Activated naive CD8-positive, alpha-beta T cell treated with anti-CD3 and anti-CD28 coated beads, Interleukin-2, amount 10 ng/mL, durations not matched to agents 7 days and 5 days (primary cell): ENCODE results near the gene SORBS2. TPM values are rescaled to one million over a fixed set of nuclear protein-coding genes. Genes with fewer than 3 reads are reported as not detected.

Experiments
- ATAC-seq: fragments of 150-1000 bp; cut with Tn5 transposase; one replicate; pipeline ENCODE4 v1.10.0; 2021; ENCODE audit warnings: low read depth, moderate library complexity
- POLR2A ChIA-PET: fragments of 350-600 bp; sonication (Branson Sonifier 250); formaldehyde crosslinking; loops from one replicate; lab custom pipeline; 2021; ENCODE audit warnings: antibody characterized with exemption; lab: Charles Lee
- DNase-seq: peaks from one replicate; pipeline ENCODE4 v3.0.0; 2021
- H3K27ac Mint-ChIP-seq: one replicate; pipeline ENCODE4 v1.8.0; 2022; ENCODE audit warnings: mild to moderate bottlenecking, mixed read lengths
- H3K27me3 Mint-ChIP-seq: one replicate; pipeline ENCODE4 v1.8.0; 2022; ENCODE audit warnings: mild to moderate bottlenecking, moderate library complexity, mixed read lengths
- H3K36me3 Mint-ChIP-seq: one replicate; pipeline ENCODE4 v1.8.0; 2021; ENCODE audit warnings: mild to moderate bottlenecking, mixed read lengths
- H3K4me1 Mint-ChIP-seq: one replicate; pipeline ENCODE4 v1.8.0; 2021; ENCODE audit warnings: mixed read lengths
- H3K4me3 Mint-ChIP-seq: one replicate; pipeline ENCODE4 v1.8.0; 2022; ENCODE audit warnings: mild to moderate bottlenecking, moderate library complexity, mixed read lengths
- H3K9me3 Mint-ChIP-seq: one replicate; pipeline ENCODE4 v1.8.0; 2021; ENCODE audit warnings: mixed read lengths
- total RNA-seq, 2 experiments: library from RNA; stranded (reverse); gene quantifications; one replicate each; pipeline ENCODE4 v1.2.3, GENCODE V29; 2021

Gene SORBS2
- total RNA-seq, 2 experiments from 2014 or later: not detected

DNA sequence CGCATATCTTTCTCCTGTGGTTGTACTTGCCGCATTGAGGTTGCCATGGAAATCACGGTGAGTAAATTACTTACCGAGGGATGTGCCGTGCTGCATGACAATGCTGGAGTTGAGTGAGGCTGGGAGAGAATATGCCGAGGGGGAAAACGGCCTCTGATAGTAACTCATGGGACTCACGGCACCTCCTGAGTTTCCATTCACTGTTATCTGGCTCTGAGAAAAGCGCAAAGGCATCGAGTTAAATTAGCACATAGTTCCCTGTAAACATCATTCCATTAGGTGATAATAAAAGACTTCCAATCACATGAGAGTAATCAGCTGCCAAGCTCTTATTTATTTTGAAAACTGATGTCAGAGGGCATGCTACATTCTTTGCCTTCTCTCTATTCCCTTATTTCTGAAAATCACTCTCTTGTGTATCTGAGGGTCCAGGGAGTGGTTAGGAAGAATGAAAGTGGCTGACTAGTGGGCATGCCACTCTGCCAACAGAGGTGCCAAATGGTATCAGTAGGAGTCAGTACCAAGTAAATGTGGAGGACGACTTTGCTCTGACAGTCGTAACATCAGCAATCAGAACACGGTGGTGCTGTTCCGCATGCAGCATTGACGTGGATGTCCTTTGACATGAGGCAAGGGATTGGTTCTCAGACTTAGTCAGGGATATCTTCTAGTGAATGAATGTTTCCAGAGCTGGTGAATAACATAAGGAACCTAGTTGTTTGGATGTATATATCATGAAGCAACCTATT is 149.8 kb downstream of the SORBS2 start:
- no peak overlapping the region for H3K4me3 Mint-ChIP-seq
- H3K27me3 Mint-ChIP-seq: no peaks in the 10 kb centered on the region
- H3K27ac Mint-ChIP-seq: no peak overlapping the region
- H3K9me3 Mint-ChIP-seq: no peaks in the 10 kb centered on the region
- POLR2A ChIA-PET: no interaction called here
- no peak for ATAC-seq
- H3K4me1 Mint-ChIP-seq: no peaks in the 10 kb centered on the region
- H3K36me3 Mint-ChIP-seq: no peaks in the 10 kb centered on the region
- no peak for DNase-seq

DNA sequence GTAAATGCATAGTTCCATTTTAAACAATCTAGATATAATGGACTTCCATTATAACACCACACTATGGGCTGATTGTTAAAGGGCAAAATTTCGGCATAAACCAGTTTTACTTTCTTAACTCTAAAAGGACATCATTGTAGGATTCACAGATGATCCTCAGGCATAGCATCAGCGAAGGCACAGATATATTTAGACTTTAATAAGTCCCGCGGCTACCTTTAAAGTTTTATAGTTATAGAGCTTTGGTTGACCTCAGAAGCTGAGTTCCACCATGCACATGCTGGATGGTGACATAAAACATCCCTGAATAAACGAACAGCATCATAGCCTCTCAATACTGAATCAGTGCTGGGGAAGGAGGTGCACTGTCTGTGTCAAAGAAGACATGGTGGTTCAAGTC is 151.7 kb downstream of the SORBS2 start:
- ATAC-seq: no peak
- Mint-ChIP-seq H3K36me3 (no peaks in the 10 kb centered on the region), H3K27me3 (peaks cover 2% of the 10 kb centered on the region), H3K4me3 (no peak overlapping the region), H3K4me1 (no peaks in the 10 kb centered on the region), H3K27ac (no peak overlapping the region), H3K9me3 (no peaks in the 10 kb centered on the region)
- POLR2A ChIA-PET: no interaction called here
- DNase-seq: no peak

GRCh38 chr4:185657699-185658098 is 154.3 kb downstream of the SORBS2 start:
- H3K4me1 Mint-ChIP-seq: no peaks in the 10 kb centered on the region
- DNase-seq: no peak
- peaks cover 2% of the 10 kb centered on the region for H3K27me3 Mint-ChIP-seq
- POLR2A ChIA-PET: no interaction called here
- no peaks in the 10 kb centered on the region for H3K9me3 Mint-ChIP-seq
- H3K4me3 Mint-ChIP-seq: no peak overlapping the region
- no peak for ATAC-seq
- no peaks in the 10 kb centered on the region for H3K36me3 Mint-ChIP-seq
- H3K27ac Mint-ChIP-seq: no peak overlapping the region

DNA sequence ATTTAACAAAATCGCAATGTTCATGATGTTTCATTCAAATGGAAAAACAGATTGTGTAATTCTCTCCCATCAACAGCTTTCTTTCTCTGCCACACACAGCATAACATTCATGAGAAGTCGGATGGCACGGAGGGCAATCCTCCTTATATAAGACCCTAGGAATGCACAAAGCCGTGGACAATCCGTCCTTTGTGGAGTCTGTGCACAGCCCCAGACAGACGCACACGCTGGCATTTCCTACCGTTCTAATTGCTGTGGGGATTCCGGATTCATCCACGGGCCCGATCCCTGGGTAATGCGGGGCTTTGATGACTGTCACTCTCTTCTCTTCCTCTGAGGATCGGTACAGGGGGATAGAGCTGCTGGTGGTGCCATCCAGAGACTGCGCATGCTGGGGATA is 154.8 kb downstream of the SORBS2 start:
- ATAC-seq (no peak), DNase-seq (no peak)
- Mint-ChIP-seq H3K36me3 (no peaks in the 10 kb centered on the region), H3K4me1 (no peaks in the 10 kb centered on the region), H3K27ac (no peak overlapping the region), H3K9me3 (no peaks in the 10 kb centered on the region), H3K4me3 (no peak overlapping the region), H3K27me3 (peaks cover 2% of the 10 kb centered on the region)
- POLR2A ChIA-PET: no interaction called here

DNA sequence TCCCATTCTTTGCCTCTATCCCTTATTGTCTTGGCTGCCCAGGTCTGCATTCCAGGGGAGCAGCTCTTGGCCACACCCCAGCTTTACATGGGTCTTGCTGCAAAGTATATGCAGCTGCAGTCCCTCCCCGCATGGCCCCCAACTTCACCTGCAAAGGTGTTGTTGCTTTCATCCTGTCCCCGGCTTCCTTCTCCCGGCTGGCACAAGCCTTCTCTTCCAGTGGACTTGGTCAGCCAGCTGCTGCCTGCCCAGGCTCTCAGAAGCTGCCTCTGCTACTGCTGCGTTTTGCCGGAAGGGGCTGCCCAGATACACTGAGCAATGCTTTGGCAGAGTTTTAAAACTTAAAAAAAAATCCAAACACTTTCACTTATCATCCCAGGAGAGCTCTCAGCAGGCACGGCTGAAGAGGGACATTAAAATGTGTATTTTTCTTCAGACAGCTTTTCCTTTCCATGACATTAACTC is 155.5 kb downstream of the SORBS2 start:
- no peak overlapping the region for H3K27ac Mint-ChIP-seq
- H3K36me3 Mint-ChIP-seq: no peaks in the 10 kb centered on the region
- no peaks in the 10 kb centered on the region for H3K4me1 Mint-ChIP-seq
- peaks cover 2% of the 10 kb centered on the region for H3K27me3 Mint-ChIP-seq
- H3K4me3 Mint-ChIP-seq: no peak overlapping the region
- DNase-seq (no peak), ATAC-seq (no peak)
- POLR2A ChIA-PET: no interaction called here
- H3K9me3 Mint-ChIP-seq: no peaks in the 10 kb centered on the region

GRCh38 chr4:185654965-185655554 is 156.9 kb downstream of the SORBS2 start:
- peaks cover 2% of the 10 kb centered on the region for H3K27me3 Mint-ChIP-seq
- no peaks in the 10 kb centered on the region for H3K4me1 Mint-ChIP-seq
- ATAC-seq (no peak), DNase-seq (no peak)
- no peak overlapping the region for H3K4me3 Mint-ChIP-seq
- POLR2A ChIA-PET: no interaction called here
- no peaks in the 10 kb centered on the region for H3K36me3 Mint-ChIP-seq
- no peak overlapping the region for H3K27ac Mint-ChIP-seq
- no peaks in the 10 kb centered on the region for H3K9me3 Mint-ChIP-seq

GRCh38 chr4:185654311-185654710 is 157.7 kb downstream of the SORBS2 start:
- no peak overlapping the region for H3K27ac Mint-ChIP-seq
- no peaks in the 10 kb centered on the region for H3K4me1 Mint-ChIP-seq

DNA sequence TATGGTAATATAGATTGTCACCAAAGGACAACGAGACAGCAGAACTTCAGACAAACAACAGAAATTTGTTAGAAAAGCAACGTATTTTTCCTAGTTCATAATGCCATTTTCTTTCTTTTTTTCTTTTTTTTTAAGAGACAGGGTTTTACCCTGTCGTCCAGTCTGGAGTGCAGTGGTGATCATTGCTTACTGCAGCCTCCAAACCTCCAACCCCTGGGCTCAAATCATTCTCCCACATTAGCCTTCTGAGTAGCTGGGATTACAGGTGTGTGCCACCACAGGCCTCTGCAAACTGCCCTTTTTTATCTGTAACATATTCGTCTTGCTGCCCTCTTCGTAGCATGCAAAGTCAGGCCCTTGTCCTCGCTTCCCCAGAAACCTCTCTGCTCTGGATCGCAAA is 160.1 kb downstream of the SORBS2 start:
- POLR2A ChIA-PET: no interaction called here
- Mint-ChIP-seq H3K27me3 (peaks cover 7% of the 10 kb centered on the region), H3K4me3 (no peak overlapping the region), H3K36me3 (no peaks in the 10 kb centered on the region), H3K27ac (no peak overlapping the region), H3K4me1 (no peaks in the 10 kb centered on the region), H3K9me3 (no peaks in the 10 kb centered on the region)
- ATAC-seq: no peak
- DNase-seq: no peak

More at GRCh38 chr4:185654311-185654710, 157.7 kb downstream of the SORBS2 start:
- Mint-ChIP-seq H3K36me3 (no peaks in the 10 kb centered on the region), H3K4me3 (no peak overlapping the region), H3K27me3 (peaks cover 2% of the 10 kb centered on the region), H3K9me3 (no peaks in the 10 kb centered on the region)
- DNase-seq (no peak), ATAC-seq (no peak)
- POLR2A ChIA-PET: no interaction called here

DNA sequence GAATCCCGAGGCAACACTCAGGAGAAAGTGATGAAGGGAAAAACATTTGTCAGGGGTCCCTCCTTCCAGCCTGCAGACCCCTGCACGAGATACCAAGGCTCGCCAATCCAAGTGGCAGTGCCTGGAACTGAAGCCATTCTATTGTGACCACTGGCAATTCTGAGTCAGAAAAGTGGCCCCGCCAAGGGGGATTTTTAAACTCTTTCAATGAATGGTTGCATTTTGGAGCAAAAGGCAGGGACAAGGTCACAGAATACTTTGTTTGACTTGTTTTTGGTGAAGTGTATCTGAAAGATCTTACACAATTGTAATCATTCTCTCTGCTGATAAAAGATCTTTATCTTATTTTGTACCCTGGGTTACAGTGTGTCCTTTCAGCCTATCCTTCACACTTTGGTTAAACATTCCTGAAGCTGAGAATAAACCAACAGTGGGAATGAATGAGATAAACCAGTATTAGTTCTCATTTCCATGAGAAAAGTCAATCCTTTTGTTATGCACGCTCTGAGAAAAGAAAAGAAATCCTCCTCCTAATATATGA is 160.8 kb downstream of the SORBS2 start:
- H3K27me3 Mint-ChIP-seq: peaks cover 5% of the 10 kb centered on the region
- no peaks in the 10 kb centered on the region for H3K9me3 Mint-ChIP-seq
- H3K4me3 Mint-ChIP-seq: no peak overlapping the region
- no peak for ATAC-seq
- POLR2A ChIA-PET: no interaction called here
- no peak for DNase-seq
- H3K27ac Mint-ChIP-seq: no peak overlapping the region
- no peaks in the 10 kb centered on the region for H3K36me3 Mint-ChIP-seq
- H3K4me1 Mint-ChIP-seq: no peaks in the 10 kb centered on the region

GRCh38 chr4:185648631-185649030 is 163.4 kb downstream of the SORBS2 start:
- Mint-ChIP-seq H3K36me3 (no peaks in the 10 kb centered on the region), H3K4me3 (no peak overlapping the region), H3K4me1 (no peaks in the 10 kb centered on the region), H3K27ac (no peak overlapping the region), H3K27me3 (peaks cover 12% of the 10 kb centered on the region), H3K9me3 (no peaks in the 10 kb centered on the region)
- POLR2A ChIA-PET: no interaction called here
- DNase-seq (no peak), ATAC-seq (no peak)

- no peaks in the 10 kb centered on the region for H3K4me1 Mint-ChIP-seq
- no peaks in the 10 kb centered on the region for H3K9me3 Mint-ChIP-seq
- POLR2A ChIA-PET: no interaction called here
- no peak for DNase-seq
- ATAC-seq: no peak
- H3K27ac Mint-ChIP-seq: no peak overlapping the region
- H3K27me3 Mint-ChIP-seq: peaks cover 23% of the 10 kb centered on the region
- H3K36me3 Mint-ChIP-seq: no peaks in the 10 kb centered on the region
- no peak overlapping the region for H3K4me3 Mint-ChIP-seq
Observed at GRCh38 chr4:185645403-185645802, 166.6 kb downstream of the SORBS2 start.

DNA sequence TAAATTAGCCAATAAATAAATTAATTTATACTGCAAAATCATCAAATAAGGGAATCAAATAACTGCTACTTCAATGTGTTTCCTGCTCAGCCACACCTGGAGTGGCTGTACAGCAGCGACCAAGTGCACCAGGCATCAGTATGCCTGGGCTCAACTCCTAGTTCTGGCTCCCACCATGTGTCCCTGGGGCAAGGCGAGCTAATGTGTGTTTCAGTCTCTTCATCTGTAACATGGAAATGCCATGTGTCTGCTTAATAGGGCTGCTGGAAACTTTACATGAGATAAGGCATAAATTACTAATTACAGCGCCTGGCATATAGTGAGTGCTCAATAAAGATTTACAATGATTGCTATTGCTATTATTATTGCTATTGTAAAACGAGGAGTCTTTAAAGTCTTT is 167.6 kb downstream of the SORBS2 start:
- DNase-seq: no peak
- no peaks in the 10 kb centered on the region for H3K36me3 Mint-ChIP-seq
- no peak overlapping the region for H3K27ac Mint-ChIP-seq
- H3K9me3 Mint-ChIP-seq: no peaks in the 10 kb centered on the region
- H3K4me1 Mint-ChIP-seq: no peaks in the 10 kb centered on the region
- no peak for ATAC-seq
- POLR2A ChIA-PET: no interaction called here
- peaks cover 27% of the 10 kb centered on the region for H3K27me3 Mint-ChIP-seq
- H3K4me3 Mint-ChIP-seq: no peak overlapping the region

GRCh38 chr4:185642907-185643306 is 169.1 kb downstream of the SORBS2 start:
- Mint-ChIP-seq H3K9me3 (no peaks in the 10 kb centered on the region), H3K4me3 (no peak overlapping the region), H3K27ac (no peak overlapping the region), H3K36me3 (no peaks in the 10 kb centered on the region), H3K27me3 (peaks cover 39% of the 10 kb centered on the region), H3K4me1 (peaks cover 2% of the 10 kb centered on the region)
- POLR2A ChIA-PET: no interaction called here
- DNase-seq: no peak
- no peak for ATAC-seq
